HS-27A (cell line): ENCODE data around the gene SAMD11.
"Not testable (repeated sequence)": the region's sequence is repeated elsewhere in the genome, so short reads cannot be mapped to it uniquely, and the experiment has no call there.

Experiments used
- DNase-seq: peaks from one replicate; pipeline ENCODE4 v3.0.0-alpha.2; 2012; ENCODE audit warnings: low read depth, missing footprints

The SAMD11 gene

GRCh38 chr1:923131-923990, at the start of gene SAMD11:
Gene SAMD11, plus strand, starts transcription at chr1:923923. Its CDS starts 509 bp downstream, at chr1:924432.
- DNase-seq, result no peak

GRCh38 chr1:876428-877208, 47.1 kb upstream of the SAMD11 start:
- not testable (repeated sequence) for DNase-seq

GRCh38 chr1:877209-877986, 46.3 kb upstream of the SAMD11 start:
- not testable (repeated sequence) for DNase-seq

GRCh38 chr1:880511-880910, 43.2 kb upstream of the SAMD11 start:
- DNase-seq, result not testable (repeated sequence)

GRCh38 chr1:880915-881314, 42.8 kb upstream of the SAMD11 start:
- not testable (repeated sequence) for DNase-seq

- DNase-seq, result no peak
Measured at GRCh38 chr1:886311-886710, 37.4 kb upstream of the SAMD11 start.

GRCh38 chr1:886760-887159, 37.0 kb upstream of the SAMD11 start:
- no peak for DNase-seq

GRCh38 chr1:888297-888696, 35.4 kb upstream of the SAMD11 start:
- DNase-seq, result no peak

GRCh38 chr1:889774-890173, 33.9 kb upstream of the SAMD11 start:
- DNase-seq, result not testable (repeated sequence)

- not testable (repeated sequence) for DNase-seq
Measured at GRCh38 chr1:890234-890633, 33.5 kb upstream of the SAMD11 start.

- no peak for DNase-seq
Measured at GRCh38 chr1:890661-891060, 33.1 kb upstream of the SAMD11 start.

GRCh38 chr1:897226-897625, 26.5 kb upstream of the SAMD11 start:
- no peak for DNase-seq

GRCh38 chr1:897951-898350, 25.8 kb upstream of the SAMD11 start:
- not testable (repeated sequence) for DNase-seq

GRCh38 chr1:899636-900317, 23.9 kb upstream of the SAMD11 start:
- DNase-seq, result no peak

- DNase-seq, result no peak
Measured at GRCh38 chr1:901108-901859, 22.4 kb upstream of the SAMD11 start.

GRCh38 chr1:902802-903201, 20.9 kb upstream of the SAMD11 start:
- no peak for DNase-seq

- no peak for DNase-seq
Measured at GRCh38 chr1:903305-903704, 20.4 kb upstream of the SAMD11 start.

- DNase-seq, result no peak
Measured at GRCh38 chr1:903721-904271, 19.9 kb upstream of the SAMD11 start.

GRCh38 chr1:904310-904950, 19.3 kb upstream of the SAMD11 start:
- DNase-seq, result no peak
